Caco-2 (cell line): ENCODE data around the gene SDHAF3. TPM values are rescaled to one million over a fixed set of nuclear protein-coding genes. Genes with fewer than 3 reads are reported as not detected.
"Not testable (repeated sequence)": the region's sequence is repeated elsewhere in the genome, so short reads cannot be mapped to it uniquely, and the experiment has no call there.

Experiments used
- BruUV-seq: library from RNA; stranded (reverse); fragments of 400-500 nt; replicated peaks from 2 replicates; lab custom pipeline; 2021; lab: Mats Ljungman, UMichigan
- CTCF ChIA-PET: fragments of 300-600 bp; sonication (Branson Sonifier 250); formaldehyde crosslinking; loops from one replicate; lab custom pipeline; 2022; ENCODE audit warnings: antibody characterized with exemption; lab: Charles Lee
- POLR2A ChIA-PET: fragments of 300-600 bp; sonication (Branson Sonifier 250); formaldehyde crosslinking; loops from one replicate; lab custom pipeline; 2022; ENCODE audit warnings: antibody characterized with exemption; lab: Charles Lee
- DNase-seq, 2 experiments: peaks; one replicate each; pipeline versions ENCODE4 v3.0.0 to v3.0.0-alpha.2; 2020 to 2022
- H3K27me3 ChIP-seq: replicated peaks from 2 replicates; pipeline ENCODE4 v1.6.0; 2011; ENCODE audit warnings: low read length; ENCODE audit not compliant: control insufficient read depth, insufficient read depth
- H3K36me3 ChIP-seq: 2 replicates; pipeline ENCODE4 v1.5.1; 2011; ENCODE audit warnings: low read length; ENCODE audit not compliant: control insufficient read depth, insufficient read depth
- H3K4me1 ChIP-seq: fragments of 250-450 bp; sonication (Bioruptor Pico); 2 replicates; pipeline ENCODE4 v1.5.1; 2020; ENCODE audit warnings: mild to moderate bottlenecking
- H3K4me3 ChIP-seq: 2 replicates; pipeline ENCODE4 v1.5.1; 2011; ENCODE audit warnings: low read depth, mild to moderate bottlenecking, control low read depth, low read length
- H3K9me3 ChIP-seq: fragments of 250-450 bp; sonication (Bioruptor Pico); 2 replicates; pipeline ENCODE4 v1.5.1; 2020; ENCODE audit warnings: mild to moderate bottlenecking, moderate library complexity
- H3K27ac Mint-ChIP-seq: one replicate; pipeline ENCODE4 v1.8.0; 2022; ENCODE audit warnings: mixed read lengths; ENCODE audit not compliant: unreplicated experiment
- H3K27me3 Mint-ChIP-seq: one replicate; pipeline ENCODE4 v1.8.0; 2022; ENCODE audit warnings: mixed read lengths; ENCODE audit not compliant: insufficient read depth, unreplicated experiment
- H3K36me3 Mint-ChIP-seq: one replicate; pipeline ENCODE4 v1.8.0; 2022; ENCODE audit warnings: mild to moderate bottlenecking, mixed read lengths; ENCODE audit not compliant: insufficient read depth, unreplicated experiment
- H3K4me1 Mint-ChIP-seq: one replicate; pipeline ENCODE4 v1.8.0; 2022; ENCODE audit warnings: low read depth, mixed read lengths; ENCODE audit not compliant: unreplicated experiment
- H3K4me3 Mint-ChIP-seq: one replicate; pipeline ENCODE4 v1.8.0; 2022; ENCODE audit warnings: mild to moderate bottlenecking, moderate library complexity, mixed read lengths; ENCODE audit not compliant: unreplicated experiment
- H3K9me3 Mint-ChIP-seq: one replicate; pipeline ENCODE4 v1.8.0; 2022; ENCODE audit warnings: mixed read lengths; ENCODE audit not compliant: unreplicated experiment
- intact Hi-C: fragments of 100-400 bp; cut with micrococcal nuclease; formaldehyde crosslinking; loops from one replicate; pipeline ENCODE4 v1.10.0; 2022; ENCODE audit not compliant: unreplicated experiment
- total RNA-seq: library from RNA; stranded (reverse); gene quantifications from 2 replicates; pipeline ENCODE4 v1.2.3, GENCODE V29; 2022
- TF ChIP-seq, protein P1 (sequence below), 2 experiments: fragments of 200-600 bp in 1 of 2; IDR thresholded peaks; 1 replicate in 1 of 2; 2 replicates in 1 of 2; pipeline versions ENCODE4 v1.5.1 to v1.8.0; 2011 to 2022; ENCODE audit warnings: antibody characterized with exemption in 1 of 2, control low read depth in 1 of 2, inconsistent platforms in 1 of 2, low read depth in 1 of 2, low read length in 1 of 2, mild to moderate bottlenecking in 1 of 2, moderate library complexity in 1 of 2; ENCODE audit not compliant: insufficient read depth in 1 of 2, severe bottlenecking in 1 of 2, unreplicated experiment in 1 of 2

SDHAF3 gene
- total RNA-seq, 1 experiment from 2014 or later: 13.1 TPM

DNA sequence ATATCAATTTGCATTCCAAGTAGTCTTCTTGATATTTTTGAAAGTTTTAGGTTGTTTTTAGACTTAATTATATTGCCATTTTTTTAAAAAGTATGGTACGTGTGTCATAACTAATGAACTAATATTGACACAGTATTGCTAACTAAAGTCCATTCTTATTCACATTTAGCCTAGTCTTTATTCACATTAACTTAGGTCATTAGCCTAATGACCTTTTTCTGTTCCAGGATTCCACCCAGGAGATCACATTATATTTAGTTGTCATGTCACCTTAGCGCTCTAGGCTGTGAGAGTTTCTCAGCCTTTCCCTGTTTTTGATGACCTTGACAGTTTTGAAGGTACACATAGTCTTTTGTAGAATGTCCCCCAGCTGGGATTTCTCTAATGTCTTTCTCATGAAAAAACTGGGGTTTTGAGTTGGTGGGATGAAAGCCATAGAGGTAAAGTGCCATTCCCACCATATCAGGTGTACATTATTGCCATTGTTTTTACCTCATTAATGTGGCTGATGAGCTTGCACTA is 38.5 kb downstream of the SDHAF3 start:
- Mint-ChIP-seq H3K27ac (no peak overlapping the region), H3K36me3 (no peaks in the 10 kb centered on the region), H3K4me3 (no peak overlapping the region), H3K27me3 (no peaks in the 10 kb centered on the region), H3K9me3 (peaks cover 7% of the 10 kb centered on the region), H3K4me1 (no peaks in the 10 kb centered on the region)
- ChIA-PET POLR2A (no interaction called here), CTCF (no interaction called here)
- Histone ChIP-seq H3K27me3 (no peaks in the 10 kb centered on the region), H3K4me1 (no peaks in the 10 kb centered on the region), H3K9me3 (peaks cover 3% of the 10 kb centered on the region; the same call in 1 of the 2 replicates), H3K36me3 (no peaks in the 10 kb centered on the region), H3K4me3 (no peak overlapping the region)
- BruUV-seq: no TSS peak
- intact Hi-C loops: no loop called here
- TF ChIP-seq, protein P1, sequence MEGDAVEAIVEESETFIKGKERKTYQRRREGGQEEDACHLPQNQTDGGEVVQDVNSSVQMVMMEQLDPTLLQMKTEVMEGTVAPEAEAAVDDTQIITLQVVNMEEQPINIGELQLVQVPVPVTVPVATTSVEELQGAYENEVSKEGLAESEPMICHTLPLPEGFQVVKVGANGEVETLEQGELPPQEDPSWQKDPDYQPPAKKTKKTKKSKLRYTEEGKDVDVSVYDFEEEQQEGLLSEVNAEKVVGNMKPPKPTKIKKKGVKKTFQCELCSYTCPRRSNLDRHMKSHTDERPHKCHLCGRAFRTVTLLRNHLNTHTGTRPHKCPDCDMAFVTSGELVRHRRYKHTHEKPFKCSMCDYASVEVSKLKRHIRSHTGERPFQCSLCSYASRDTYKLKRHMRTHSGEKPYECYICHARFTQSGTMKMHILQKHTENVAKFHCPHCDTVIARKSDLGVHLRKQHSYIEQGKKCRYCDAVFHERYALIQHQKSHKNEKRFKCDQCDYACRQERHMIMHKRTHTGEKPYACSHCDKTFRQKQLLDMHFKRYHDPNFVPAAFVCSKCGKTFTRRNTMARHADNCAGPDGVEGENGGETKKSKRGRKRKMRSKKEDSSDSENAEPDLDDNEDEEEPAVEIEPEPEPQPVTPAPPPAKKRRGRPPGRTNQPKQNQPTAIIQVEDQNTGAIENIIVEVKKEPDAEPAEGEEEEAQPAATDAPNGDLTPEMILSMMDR (IDR thresholded peaks at IDR 0.05; ENCODE audit: insufficient read depth in 1 of 2, low read depth in 1 of 2, low read length in 1 of 2, severe bottlenecking in 1 of 2, unreplicated experiment in 1 of 2): no peak
- no peak for DNase-seq

DNA sequence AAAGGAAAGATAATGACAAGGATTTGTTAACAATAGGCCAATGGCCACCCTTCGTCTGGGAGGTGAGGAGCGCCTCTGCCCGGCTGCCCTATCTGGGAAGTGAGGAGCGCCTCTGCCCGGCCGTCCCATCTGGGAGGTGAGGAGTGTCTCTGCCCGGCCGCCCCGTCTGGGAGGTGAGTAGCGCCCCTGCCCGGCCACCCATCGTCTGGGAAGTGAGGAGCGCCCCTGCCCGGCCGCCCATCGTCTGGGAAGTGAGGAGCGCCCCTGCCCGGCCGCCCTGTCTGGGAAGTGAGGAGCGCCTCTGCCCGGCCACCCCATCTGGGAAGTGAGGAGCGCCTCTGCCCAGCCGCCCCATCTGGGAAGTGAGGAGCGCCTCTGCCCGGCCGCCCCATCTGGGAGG is 42.5 kb downstream of the SDHAF3 start:
- H3K36me3 Mint-ChIP-seq, H3K9me3 ChIP-seq, DNase-seq, intact Hi-C loops, H3K27ac Mint-ChIP-seq, H3K27me3 ChIP-seq, H3K4me3 ChIP-seq, H3K4me1 Mint-ChIP-seq, BruUV-seq, POLR2A ChIA-PET, H3K4me3 Mint-ChIP-seq, H3K27me3 Mint-ChIP-seq, H3K36me3 ChIP-seq, H3K4me1 ChIP-seq, H3K9me3 Mint-ChIP-seq, CTCF ChIA-PET: not testable (repeated sequence)

DNA sequence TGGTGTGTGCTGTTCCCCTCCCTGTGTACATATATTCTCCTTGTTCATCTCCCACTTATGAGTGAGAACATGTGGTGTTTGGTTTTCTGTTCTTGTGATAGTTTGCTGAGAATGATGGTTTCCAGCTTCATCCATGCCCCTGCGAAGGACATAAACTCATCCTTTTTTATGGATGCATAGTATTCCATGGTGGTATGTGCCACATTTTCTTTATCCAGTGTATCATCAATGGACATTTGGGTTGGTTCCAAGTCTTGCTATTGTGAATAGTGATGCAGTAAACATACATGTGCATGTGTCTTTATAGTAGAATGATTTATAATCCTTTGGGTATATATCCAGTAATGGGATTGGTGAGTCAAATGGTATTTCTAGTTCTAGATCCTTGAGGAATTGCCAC is 44.1 kb downstream of the SDHAF3 start:
- BruUV-seq, H3K36me3 Mint-ChIP-seq, DNase-seq, POLR2A ChIA-PET, H3K9me3 ChIP-seq, H3K36me3 ChIP-seq, H3K27ac Mint-ChIP-seq, H3K4me1 Mint-ChIP-seq, H3K4me3 ChIP-seq, H3K27me3 Mint-ChIP-seq, H3K9me3 Mint-ChIP-seq, H3K4me3 Mint-ChIP-seq, intact Hi-C loops, CTCF ChIA-PET, H3K4me1 ChIP-seq, H3K27me3 ChIP-seq: not testable (repeated sequence)

DNA sequence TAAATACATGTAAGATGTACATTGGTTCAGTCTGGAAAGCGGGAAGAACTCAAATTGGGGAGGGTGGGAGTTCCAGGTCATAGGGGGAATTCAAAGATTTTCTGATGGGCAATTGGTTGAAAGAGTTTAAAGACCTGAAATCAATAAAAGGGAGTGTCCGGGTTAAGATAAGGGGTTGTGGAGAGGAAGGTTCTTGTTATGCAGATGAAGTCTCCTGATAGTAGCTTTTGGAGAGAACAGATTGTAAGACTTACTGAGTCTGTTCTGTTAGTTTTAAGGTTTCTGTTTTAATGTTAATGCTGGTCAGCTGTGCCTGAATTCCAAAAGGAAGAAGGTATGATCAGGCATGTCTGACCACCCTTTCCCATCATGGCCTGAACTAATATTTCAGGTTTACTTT is 48.8 kb downstream of the SDHAF3 start:
- CTCF ChIA-PET: no interaction called here
- intact Hi-C loops: no loop called here
- H3K4me3 Mint-ChIP-seq: no peak overlapping the region

More for the DNA sequence above, 48.8 kb downstream of the SDHAF3 start:
- no peak for DNase-seq
- Mint-ChIP-seq H3K9me3 (peaks cover 22% of the 10 kb centered on the region), H3K27me3 (no peaks in the 10 kb centered on the region), H3K36me3 (peaks cover 5% of the 10 kb centered on the region), H3K27ac (no peak overlapping the region), H3K4me1 (no peaks in the 10 kb centered on the region)
- no TSS peak for BruUV-seq
- Histone ChIP-seq H3K4me1 (no peaks in the 10 kb centered on the region), H3K4me3 (no peak overlapping the region), H3K36me3 (no peaks in the 10 kb centered on the region), H3K27me3 (no peaks in the 10 kb centered on the region), H3K9me3 (0 out of 2 replicates have a peak, but pooled peaks cover 14% of the 10 kb centered on the region)
- TF ChIP-seq, protein P1 (IDR thresholded peaks at IDR 0.05; ENCODE audit: insufficient read depth in 1 of 2, low read depth in 1 of 2, low read length in 1 of 2, severe bottlenecking in 1 of 2, unreplicated experiment in 1 of 2): no peak
- POLR2A ChIA-PET: no interaction called here
